Transverse colon (tissue), 4 donors: ENCODE data around the gene UQCC3.

ENCODE experiments used
- CTCF ChIP-seq, 5 experiments: fragments of 200-600 bp in 3 of 5; fragments of 450-650 bp in 2 of 5; sonication (generic) in 3 of 5; IDR thresholded peaks; 1 replicate in 2 of 5; 2 replicates in 3 of 5; pipeline ENCODE4 v1.5.1; 2016 to 2017; ENCODE audit warnings: antibody characterized with exemption in 5 of 5, inconsistent platforms in 3 of 5, mild to moderate bottlenecking in 2 of 5, moderate library complexity in 1 of 5
- EP300 ChIP-seq: sonication (generic); formaldehyde crosslinking; IDR thresholded peaks from one replicate; pipeline ENCODE4 v1.6.1; 2017; ENCODE audit warnings: antibody characterized with exemption, low read depth
- POLR2A ChIP-seq: fragments of 450-650 bp; IDR thresholded peaks from one replicate; pipeline ENCODE4 v1.6.1; 2016; ENCODE audit warnings: antibody characterized with exemption, mild to moderate bottlenecking, moderate library complexity
- POLR2AphosphoS5 ChIP-seq, 3 donors: sonication (generic); formaldehyde crosslinking; IDR thresholded peaks; one replicate each; pipeline ENCODE4 v1.6.1; 2016; ENCODE audit warnings: antibody characterized with exemption in 3 of 3

GRCh38 chr11:62694455-62695167 is 23.1 kb downstream of the UQCC3 start:
- TF ChIP-seq CTCF (IDR thresholded peaks at IDR 0.05) (peak; percentile 64 to 85 (median 83)), POLR2A (no peak), POLR2AphosphoS5 (IDR thresholded peaks at IDR 0.05) (no peak), EP300 (no peak)
